ENCODE data around the gene FHDC1. TPM values are rescaled to one million over a fixed set of nuclear protein-coding genes. Genes with fewer than 3 reads are reported as not detected.

The FHDC1 gene
- total RNA-seq, 1 experiment from 2014 or later, result 0.46 TPM

DNA sequence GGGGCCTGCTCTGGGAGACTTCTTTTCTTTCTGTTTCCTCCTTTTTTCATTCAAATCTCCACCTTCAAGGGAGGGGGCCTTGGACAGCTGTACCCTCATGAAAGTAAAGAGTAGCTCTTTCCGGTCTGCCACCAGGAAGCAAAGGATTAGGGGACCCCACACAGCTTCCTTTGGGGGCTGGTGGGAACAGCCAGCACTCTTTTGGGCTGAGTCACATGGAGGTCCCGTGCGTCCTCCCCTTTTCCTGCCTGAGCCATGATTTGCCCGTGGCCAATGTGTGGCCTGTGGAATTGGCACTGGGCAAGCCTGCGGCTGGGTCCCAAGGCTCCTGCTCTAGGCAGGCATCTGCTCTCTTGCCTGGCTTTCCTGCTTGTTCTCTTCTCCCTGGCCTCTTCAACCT lies 65.5 kb downstream of the FHDC1 start:
- DNase-seq (ENCODE audit: low read depth), result peak; percentile 29

DNA sequence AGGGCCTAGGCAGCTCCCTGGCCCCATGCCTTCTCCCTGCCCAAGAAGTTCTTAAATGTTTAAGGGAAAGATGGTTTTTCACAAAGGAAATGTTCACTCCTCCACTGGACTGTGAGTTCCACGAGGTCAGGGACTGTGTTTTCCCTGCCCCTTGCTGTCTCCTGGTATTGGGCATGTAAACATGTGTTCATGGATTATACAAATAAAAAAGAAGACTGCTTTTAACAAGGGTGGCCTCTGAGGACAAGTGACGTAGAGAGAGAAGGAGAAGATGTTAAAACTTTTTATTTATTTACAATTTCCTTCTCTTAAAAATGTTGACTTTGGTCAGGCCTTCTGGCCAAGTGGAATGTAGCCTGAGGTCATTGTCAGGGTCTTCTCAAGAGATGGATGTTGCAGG lies 66.0 kb downstream of the FHDC1 start:
- no peak for DNase-seq (ENCODE audit: low read depth)

DNA sequence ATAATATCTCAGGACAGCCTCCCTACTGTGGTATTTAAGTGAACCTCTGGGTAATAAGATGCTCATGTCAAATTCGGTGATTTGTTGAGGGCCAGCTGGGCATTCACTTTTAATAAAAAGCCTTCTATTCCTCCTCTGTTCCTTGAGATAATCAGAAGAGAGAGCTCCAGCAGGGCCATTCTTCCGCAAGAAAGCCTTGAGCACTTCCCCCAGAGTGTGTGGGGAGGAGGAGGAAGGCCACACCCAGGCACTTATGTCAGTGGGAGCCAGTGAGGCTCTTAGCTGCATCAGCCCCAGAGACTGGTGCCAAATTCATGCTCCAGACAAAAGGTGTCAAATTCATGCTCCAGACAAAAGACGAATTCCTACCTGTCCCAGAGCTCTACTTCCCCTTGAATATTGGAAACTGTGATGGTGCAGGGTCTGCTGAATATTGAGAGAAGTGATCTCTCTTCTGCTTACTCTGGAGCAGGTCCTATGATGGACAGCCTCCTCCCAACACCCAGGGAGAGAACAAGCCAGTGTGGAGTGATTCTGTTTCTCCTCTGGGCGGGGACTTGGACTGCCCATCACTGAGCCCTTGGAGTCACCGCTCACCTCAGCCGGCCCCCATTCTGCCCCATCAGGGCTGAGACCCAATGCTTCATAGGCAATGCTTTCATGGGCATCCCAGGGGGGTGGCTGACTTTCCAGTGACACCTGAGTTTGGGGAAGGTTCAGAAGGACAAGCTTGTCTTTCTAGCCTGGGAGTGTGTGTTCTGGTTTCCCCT lies 68.1 kb downstream of the FHDC1 start:
- DNase-seq (ENCODE audit: low read depth), result no peak

DNA sequence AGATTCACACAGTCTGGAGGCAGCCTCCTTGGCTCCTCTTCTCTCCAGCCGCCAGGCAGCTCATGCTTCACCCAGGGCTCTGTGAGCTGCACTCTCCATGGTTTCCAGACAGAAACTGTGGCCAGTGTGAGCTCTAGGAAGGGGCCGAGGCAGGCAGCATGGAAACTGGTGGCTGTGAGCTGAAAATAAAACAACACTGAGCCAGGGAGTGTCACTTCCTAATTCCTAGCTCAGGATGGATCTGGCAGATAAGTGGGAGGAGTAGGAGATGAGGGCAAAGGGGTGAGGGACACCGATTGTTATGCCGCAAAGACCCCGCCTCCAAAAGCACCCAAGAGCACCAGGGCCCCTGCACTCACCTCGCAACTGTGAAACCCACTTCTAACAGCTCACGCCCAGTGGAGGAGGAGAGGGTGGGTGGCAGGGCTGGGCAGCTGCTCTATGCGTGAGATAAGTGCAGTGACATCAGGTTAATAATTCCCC lies 69.8 kb downstream of the FHDC1 start:
- no peak for DNase-seq (ENCODE audit: low read depth)

DNA sequence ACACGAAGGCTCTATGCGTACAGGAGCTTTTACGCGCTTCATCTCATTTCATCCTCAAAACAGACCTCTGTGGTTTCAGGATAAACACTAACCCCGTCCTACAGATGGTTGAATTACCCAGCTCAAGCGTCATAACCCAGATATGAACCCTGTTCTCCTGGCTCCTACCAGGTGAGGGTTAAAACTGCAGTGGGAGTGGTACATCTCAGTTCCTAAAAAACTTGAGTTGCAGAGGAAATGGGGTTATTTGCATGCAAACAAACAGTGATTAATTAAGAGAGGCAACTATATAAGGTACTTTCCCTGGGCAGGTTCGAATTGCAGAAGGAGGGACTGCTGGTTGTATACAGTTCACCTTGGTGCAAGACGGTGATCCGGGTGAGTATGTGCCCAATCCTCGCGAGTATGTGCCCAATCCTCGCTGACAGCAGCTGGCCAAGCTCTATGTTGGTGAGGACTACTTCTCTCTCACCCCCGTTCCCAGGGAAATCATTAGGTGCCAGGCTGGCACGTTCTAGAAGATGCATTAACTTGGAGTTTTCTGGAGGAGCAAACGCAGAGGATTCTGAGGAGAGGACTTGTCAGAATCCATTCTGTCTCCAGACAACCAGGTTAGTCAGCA lies 72.6 kb downstream of the FHDC1 start:
- DNase-seq (ENCODE audit: low read depth), result no peak

DNA sequence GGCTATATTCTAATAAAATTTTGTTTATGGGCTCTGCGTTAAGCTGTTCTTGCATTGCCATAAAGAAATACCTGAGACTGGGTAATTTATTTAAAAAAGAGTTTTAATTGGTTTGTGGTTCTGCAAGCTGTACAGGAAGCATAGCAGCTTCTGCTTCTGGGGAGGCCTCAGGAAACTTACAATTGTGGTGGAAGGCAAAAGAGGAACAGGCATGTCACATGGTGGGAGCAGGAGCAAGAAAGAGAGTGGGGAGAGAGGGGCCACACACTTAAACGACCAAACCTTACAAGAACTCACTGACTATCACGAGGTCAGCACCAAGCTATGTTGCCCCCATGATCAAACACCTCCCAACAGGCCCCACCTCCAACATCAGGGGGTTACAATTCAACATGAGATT lies 74.0 kb downstream of the FHDC1 start:
- DNase-seq (ENCODE audit: low read depth), result no peak

DNA sequence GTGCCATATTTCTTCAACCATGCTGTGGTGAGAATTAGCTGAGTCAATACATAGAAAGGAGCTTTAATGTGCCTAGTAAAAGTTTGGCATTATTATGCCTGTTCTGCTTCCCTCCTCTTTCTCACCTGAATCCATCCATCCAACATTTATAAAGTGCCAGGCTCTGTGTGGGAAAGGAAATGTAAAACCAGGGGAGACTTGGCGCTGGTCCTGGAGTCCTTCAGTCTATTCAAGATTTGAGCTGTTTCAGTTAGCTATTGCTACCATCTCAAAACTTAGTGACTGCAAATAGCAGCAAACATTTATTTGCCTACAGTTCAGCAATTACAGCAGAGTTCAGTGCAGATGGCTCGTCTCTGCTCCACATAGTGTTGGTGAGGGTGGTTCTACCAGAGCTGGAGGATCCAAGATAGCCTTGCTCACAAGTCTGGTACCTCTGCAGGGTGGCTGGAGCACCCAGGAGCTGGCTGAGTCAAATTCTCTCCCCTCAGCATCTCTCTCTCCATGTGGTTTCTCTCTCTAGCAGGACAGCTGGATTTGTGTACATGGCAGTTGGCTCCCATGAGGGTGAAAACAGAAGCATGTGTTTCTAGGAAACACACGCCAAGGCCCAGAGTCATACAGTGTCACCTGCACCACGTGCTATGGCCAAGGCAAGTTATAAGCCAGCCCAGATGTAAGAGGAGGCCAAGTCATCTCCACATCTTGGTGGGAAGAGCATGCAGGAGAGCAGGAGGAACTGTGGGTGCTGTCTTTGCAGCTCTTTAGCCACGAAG lies 77.3 kb downstream of the FHDC1 start:
- DNase-seq (ENCODE audit: low read depth), result peak; percentile 35

DNA sequence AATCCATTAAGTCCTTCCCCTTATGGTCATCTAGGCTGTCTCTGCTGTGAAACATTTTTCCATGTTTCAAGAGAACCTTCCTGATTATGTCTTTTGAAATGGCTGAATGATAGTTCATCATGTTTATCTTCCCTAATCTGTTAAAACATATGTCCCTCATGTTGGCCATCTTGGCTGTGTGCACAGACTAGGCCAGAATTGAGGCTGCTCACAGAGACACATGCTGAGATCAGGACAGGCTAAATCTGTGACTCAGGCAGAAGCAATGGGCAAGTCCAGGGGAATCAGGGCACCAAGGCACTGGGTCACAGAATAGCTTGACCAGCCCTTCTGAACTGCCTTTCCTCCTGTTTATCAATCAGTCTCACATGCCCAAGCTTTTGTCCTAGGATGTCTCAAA lies 78.3 kb downstream of the FHDC1 start:
- DNase-seq (ENCODE audit: low read depth), result peak; percentile 15

DNA sequence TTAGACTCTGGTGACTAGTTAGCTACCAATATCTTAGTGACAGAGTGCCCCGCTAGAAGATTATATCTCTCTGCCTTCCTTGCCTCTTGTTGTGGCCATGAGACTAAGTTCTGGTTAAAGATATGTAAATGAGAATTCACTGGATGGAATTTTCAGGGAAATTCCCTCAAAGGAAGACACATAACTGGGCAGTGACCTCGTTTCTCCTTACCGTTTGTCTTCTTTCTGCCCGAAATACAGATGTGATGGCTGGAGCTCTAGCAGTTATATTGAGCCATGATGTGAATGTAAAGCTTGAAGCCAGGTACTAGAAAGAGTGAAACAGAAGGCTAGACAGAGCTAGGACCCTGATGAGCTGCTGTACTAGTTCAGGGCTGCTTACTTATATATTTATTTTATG lies 80.5 kb downstream of the FHDC1 start:
- no peak for DNase-seq (ENCODE audit: low read depth)

DNA sequence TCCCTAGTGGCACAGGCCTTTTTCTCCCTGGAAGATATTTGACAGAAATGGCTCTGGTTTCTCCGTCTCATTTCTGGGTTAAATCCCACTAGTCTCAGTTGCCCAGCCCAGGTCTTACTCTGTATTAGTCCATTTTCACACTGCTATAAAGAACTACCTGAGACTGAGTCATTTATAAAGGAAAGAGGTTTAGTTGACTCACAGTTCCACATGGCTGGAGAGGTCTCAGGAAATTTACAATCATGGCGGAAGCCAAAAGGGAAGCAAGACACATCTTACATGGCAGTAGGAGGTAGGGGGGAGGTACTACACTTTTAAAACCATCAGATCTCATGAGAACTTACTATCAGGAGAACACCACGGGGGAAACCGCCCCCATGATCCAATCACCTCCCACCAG lies 81.9 kb downstream of the FHDC1 start:
- no peak for DNase-seq (ENCODE audit: low read depth)

DNA sequence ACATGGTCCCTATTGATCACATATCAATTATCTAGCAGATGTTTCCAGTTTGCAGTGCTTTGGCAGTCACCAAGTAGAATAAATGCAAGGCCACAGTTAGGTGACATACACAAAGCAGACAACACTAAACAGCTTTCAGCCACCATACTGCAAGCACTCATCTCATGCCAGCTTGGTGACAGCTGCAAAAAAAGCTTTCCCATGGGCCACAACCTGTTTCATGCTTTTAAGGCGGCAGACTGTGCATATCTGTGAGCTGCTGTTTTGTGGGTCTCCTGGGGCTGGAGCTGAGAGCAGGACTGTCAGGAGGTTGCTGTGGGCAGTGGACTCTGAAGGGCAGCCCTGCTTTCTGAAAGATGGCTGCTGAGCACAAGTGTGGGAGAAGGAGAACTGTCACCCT lies 82.6 kb downstream of the FHDC1 start:
- DNase-seq (ENCODE audit: low read depth), result no peak

DNA sequence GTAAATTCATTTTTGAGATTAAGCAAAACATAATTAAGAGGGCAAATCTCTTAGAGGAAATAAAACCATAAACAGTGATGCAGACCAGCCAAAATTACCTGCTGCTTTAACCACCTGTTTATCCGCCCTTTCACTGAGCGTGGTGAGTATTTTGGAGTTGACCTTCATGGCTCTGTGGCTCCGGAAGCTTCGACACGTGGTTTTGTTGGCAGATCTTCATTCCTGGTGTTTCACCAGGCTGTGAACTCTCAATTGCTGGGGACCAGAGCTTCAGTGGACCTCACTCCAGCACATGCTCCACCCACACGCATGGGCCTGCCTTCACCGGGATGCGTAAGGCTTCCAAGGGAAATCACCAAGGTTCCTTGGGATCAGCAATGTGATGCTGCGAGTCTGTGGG lies 83.8 kb downstream of the FHDC1 start:
- no peak for DNase-seq (ENCODE audit: low read depth)

DNA sequence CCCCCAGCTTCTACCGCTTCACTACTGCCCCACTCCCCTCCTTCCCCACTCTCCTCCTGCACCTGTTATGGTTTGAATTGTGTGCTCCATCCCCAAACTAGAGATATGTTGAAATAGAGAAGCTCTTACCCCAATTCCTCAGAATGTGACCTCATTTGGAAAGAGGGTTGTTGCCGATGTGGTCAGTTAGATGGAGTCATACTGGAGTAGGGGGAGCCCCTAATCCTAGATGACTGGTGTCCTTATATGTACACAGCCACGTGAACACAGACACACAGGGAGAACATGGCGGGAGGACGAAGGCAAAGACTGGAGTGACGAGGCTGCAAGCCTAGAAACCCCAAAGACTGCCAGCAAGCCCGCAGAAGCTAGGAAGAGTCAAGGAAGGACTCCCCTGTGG lies 84.3 kb downstream of the FHDC1 start:
- DNase-seq (ENCODE audit: low read depth), result no peak

DNA sequence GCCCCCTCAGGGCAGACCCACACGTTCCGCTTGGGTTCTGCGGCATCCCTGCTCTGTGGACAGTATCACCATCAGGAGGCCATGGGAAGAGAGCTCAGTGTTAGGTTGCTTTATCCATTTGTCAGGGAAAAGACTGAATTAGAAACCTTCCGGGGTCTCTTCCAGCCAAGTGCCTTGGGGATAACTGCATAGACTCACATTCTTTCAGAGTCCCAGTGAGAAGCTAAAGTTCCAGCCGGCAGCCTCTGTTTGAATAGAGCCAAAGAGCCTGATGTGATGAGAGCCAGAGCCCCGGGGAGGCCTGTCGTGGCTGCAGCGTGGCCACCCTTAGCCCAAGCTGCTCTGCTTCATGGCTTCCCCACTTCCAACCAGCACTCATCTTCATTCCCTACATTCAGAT lies 85.2 kb downstream of the FHDC1 start:
- no peak for DNase-seq (ENCODE audit: low read depth)

DNA sequence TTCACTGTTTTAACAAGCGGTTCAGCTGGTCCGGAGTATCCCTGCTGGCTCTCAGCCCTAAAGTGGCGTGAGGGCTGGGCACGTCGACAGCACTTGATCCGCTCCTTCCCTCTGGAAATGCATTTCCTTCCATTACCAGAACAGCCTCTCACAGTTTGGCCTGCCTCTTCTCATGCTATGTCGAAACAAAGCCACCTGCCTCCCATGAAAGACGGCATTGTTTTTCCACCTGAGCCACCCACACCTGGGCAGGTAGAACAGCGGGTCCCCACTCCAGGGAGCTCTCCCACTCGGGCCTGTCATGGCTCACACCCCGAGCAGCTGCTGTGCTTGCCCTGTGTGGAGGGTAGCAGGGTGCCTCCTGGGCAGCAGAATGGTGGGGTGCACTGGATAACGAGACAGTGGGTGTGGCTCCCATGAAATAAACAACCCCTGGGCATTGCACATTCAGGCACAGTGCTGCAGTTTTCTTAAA lies 86.2 kb downstream of the FHDC1 start:
- no peak for DNase-seq (ENCODE audit: low read depth)

DNA sequence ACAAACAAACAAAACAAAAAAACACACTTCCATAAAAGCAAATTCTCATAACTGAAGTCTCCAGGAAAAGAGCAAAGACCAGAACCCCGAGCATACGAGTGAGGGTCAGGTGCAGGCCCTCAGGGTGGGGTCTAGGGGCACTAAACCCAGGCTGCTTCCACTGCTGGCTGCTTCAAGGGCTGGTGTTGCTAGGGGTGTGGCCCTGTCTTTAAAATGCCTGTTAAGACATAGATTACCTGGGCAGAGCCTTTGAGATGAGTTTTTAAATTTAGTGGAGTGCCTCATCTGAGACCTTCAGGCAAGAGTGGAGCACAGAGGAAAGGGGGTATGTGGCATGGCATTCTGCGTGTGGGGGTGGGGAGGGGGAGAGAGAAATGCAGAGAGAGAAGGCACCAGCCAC lies 87.0 kb downstream of the FHDC1 start:
- DNase-seq (ENCODE audit: low read depth), result no peak

DNA sequence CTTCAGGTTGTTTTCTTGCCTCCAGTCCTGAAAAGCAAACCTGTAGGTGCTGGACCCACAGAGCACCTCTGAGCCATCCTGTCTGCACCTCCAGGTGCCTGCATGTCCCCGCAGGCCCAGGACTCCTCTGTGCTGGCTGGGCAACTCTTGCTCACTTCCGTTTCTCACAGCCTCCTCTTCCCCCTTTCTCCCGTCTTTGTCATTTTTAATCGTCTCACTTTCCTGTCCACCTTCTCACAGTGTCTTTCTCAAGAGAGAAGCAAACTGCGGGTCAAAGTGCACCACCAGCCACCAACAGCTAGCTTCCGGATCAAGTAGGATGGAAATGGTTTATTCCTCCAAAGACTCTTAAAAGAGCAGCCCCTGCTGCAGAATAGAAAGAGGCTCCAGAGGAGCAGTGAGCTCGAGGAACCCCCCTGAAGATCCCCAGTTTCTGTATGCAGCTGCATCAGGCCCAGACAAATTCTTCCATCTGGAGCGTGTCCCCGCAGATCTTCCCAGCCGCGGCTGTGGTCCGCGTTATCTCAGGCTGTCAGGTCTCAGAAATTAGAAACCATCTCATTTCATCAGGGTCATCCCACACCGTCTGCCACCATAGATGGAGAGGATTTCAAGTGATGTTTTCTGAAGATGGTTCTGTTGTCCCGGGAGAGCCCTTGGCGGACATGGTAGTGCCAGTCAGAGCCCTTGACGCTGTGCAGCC lies 87.7 kb downstream of the FHDC1 start:
- no peak for DNase-seq (ENCODE audit: low read depth)

DNA sequence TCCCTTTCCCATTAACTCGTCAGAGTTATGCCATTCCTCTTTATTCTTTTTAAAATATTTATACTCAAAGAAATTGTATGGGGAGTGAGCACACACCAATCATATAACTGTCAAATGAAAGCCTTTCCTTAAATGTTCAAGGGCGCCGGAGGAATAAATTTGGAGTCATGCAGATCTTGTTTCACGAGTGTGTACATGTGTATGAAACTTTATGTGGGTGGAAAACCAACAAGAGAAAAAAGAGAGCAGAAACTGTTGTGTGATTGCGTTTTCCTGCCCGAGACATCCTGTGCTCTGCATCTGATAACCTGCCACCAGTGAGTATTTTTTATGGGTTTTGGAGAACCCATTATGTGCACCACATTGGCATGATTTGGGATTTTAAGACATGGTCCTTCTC lies 88.3 kb downstream of the FHDC1 start:
- no peak for DNase-seq (ENCODE audit: low read depth)

DNA sequence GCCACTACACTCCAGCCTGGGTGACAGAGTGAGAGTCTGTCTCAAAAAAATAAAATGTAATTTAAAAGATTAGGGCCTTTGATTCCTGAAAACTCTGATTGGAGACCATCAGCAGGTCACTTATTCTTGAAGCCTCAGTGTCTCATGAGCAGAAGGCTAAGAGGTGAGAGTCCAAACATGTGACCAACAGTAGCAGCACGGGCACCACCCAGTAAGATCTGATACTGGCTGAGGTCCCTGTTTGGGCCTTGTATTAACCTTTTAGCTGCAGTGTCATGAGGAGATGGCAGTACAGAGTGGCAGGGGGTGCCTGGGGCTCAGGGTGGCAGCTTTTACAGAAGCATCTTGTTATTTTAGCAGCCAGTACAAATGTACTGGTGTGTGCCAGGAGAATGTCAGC lies 89.3 kb downstream of the FHDC1 start:
- no peak for DNase-seq (ENCODE audit: low read depth)

DNA sequence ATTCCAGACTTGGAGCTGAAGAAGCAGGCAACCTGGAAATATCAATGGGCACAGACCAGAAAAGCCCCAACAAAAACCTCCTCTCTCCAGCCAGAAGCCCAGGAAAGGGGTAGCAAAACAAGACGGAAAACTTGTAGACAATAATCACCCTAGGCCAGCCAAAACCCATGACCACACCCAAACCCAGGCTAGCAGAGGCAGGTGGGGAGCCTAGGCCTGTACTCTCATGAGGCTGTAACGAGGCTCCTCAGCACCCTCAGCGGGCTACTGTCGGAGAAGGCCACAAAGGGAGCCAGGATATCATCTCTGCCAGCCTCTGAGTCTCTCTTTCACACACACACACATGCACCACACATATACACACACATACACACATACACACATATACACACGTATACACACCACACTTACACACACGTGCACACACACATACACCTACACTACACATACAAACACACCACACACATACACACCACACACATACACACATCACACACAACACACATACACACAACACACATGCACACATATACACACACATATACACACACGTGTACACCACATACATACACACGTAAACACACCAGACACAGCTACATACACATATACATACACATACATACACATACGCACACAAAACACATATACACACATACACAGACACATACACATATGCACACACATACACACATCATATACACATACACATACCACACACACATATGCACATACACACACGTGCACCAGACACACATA lies 90.6 kb downstream of the FHDC1 start:
- no peak for DNase-seq (ENCODE audit: low read depth)

DNA sequence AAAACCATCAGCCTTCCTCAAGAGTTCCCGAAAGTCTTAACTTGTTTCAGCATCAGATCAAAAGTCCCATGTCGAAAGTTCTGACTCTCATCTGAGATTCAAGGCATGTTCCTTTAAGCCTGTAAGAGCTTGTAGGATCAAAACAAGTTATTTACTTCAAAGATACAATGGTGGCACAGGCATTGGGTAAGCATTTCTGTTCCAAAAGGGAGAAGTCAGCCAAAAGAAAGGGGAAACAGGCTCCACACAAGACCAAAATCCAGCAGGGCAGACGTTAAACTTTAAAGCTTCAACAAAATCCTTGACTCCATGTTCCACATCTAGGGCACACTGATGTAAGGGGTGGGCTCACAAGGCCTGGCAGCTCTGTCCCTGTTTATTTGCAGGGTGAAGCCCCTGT lies 91.7 kb downstream of the FHDC1 start:
- DNase-seq (ENCODE audit: low read depth), result no peak
